A673 (cell line): ENCODE measurements around the gene PCDHB13.
"Not testable (repeated sequence)": the region's sequence is repeated elsewhere in the genome, so short reads cannot be mapped to it uniquely, and the experiment has no call there.

Source experiments
- EZH2 ChIP-seq: fragments of 200-600 bp; sonication (generic); IDR thresholded peaks from 2 replicates; pipeline ENCODE4 v1.6.1; 2017; ENCODE audit warnings: borderline replicate concordance, low read depth, mild to moderate bottlenecking, mixed read lengths, antibody characterized with exemption, low read length; ENCODE audit not compliant: poor library complexity, severe bottlenecking
- TF ChIP-seq, protein P1 (sequence below): fragments of 300-800, 200-600 bp; sonication (generic); conservative IDR thresholded peaks from 2 replicates; pipeline ENCODE4 v1.5.1; 2017; ENCODE audit warnings: low read depth, mild to moderate bottlenecking, antibody characterized with exemption, low read length, moderate library complexity, mixed read lengths

- TF ChIP-seq, protein P1, sequence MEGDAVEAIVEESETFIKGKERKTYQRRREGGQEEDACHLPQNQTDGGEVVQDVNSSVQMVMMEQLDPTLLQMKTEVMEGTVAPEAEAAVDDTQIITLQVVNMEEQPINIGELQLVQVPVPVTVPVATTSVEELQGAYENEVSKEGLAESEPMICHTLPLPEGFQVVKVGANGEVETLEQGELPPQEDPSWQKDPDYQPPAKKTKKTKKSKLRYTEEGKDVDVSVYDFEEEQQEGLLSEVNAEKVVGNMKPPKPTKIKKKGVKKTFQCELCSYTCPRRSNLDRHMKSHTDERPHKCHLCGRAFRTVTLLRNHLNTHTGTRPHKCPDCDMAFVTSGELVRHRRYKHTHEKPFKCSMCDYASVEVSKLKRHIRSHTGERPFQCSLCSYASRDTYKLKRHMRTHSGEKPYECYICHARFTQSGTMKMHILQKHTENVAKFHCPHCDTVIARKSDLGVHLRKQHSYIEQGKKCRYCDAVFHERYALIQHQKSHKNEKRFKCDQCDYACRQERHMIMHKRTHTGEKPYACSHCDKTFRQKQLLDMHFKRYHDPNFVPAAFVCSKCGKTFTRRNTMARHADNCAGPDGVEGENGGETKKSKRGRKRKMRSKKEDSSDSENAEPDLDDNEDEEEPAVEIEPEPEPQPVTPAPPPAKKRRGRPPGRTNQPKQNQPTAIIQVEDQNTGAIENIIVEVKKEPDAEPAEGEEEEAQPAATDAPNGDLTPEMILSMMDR: not testable (repeated sequence)
- not testable (repeated sequence) for TF ChIP-seq EZH2
Measured at GRCh38 chr5:141224844-141225243, 11.1 kb downstream of the PCDHB13 start.
